ENCODE measurements around the gene NET1. TPM values are rescaled to one million over a fixed set of nuclear protein-coding genes. Genes with fewer than 3 reads are reported as not detected.
"Not testable (repeated sequence)": the region's sequence is repeated elsewhere in the genome, so short reads cannot be mapped to it uniquely, and the experiment has no call there.

Gene NET1
- polyA plus RNA-seq (ENCODE audit: insufficient read length in 12 of 12): 100 to 1,000 TPM in 9 of 12 donors, 10 to 100 TPM in 2, not detected in 1; 85.1 to 139 (median 111) TPM
- long read RNA-seq, donor 1, transcript NET1-202 (10 exons, 3,253 nt): major isoform, 19 of 51 reads
- long read RNA-seq, donor 1, partial matches to known transcripts: 29 of 51 reads
- long read RNA-seq, donor 1, other reads (novel, unspliced or antisense): 0 of 51 reads
- long read RNA-seq, donor 2, transcript NET1-202 (10 exons, 3,253 nt): major isoform, 24 of 31 reads
- long read RNA-seq, donor 2, partial matches to known transcripts: 5 of 31 reads
- long read RNA-seq, donor 2, other reads (novel, unspliced or antisense): 0 of 31 reads
- long read RNA-seq, donor 3, transcript NET1-202 (10 exons, 3,253 nt): major isoform, 8 of 8 reads
- long read RNA-seq, donor 3, partial matches to known transcripts: 0 of 8 reads
- long read RNA-seq, donor 3, other reads (novel, unspliced or antisense): 0 of 8 reads
- long read RNA-seq, donor 4, transcript NET1-202 (10 exons, 3,253 nt): major isoform, 9 of 9 reads
- long read RNA-seq, donor 4, partial matches to known transcripts: 0 of 9 reads
- long read RNA-seq, donor 4, other reads (novel, unspliced or antisense): 0 of 9 reads
- long read RNA-seq, donor 5: 0 reads
- long read RNA-seq, donor 6, transcript NET1-202 (10 exons, 3,253 nt): major isoform, 9 of 9 reads
- long read RNA-seq, donor 6, partial matches to known transcripts: 0 of 9 reads
- long read RNA-seq, donor 6, other reads (novel, unspliced or antisense): 0 of 9 reads
- long read RNA-seq, donor 7, transcript NET1-202 (10 exons, 3,253 nt): major isoform, 5 of 6 reads
- long read RNA-seq, donor 7, partial matches to known transcripts: 0 of 6 reads
- long read RNA-seq, donor 7, other reads (novel, unspliced or antisense): 0 of 6 reads
- long read RNA-seq, donor 8, transcript NET1-202 (10 exons, 3,253 nt): major isoform, 14 of 34 reads
- long read RNA-seq, donor 8, partial matches to known transcripts: 18 of 34 reads
- long read RNA-seq, donor 8, other reads (novel, unspliced or antisense): 0 of 34 reads
- long read RNA-seq, donor 9, transcript NET1-202 (10 exons, 3,253 nt): major isoform, 9 of 11 reads
- long read RNA-seq, donor 9, partial matches to known transcripts: 0 of 11 reads
- long read RNA-seq, donor 9, other reads (novel, unspliced or antisense): 0 of 11 reads
- long read RNA-seq, donor 10, transcript NET1-202 (10 exons, 3,253 nt): major isoform, 25 of 91 reads
- long read RNA-seq, donor 10, partial matches to known transcripts: 66 of 91 reads
- long read RNA-seq, donor 10, other reads (novel, unspliced or antisense): 0 of 91 reads
- long read RNA-seq, donor 11, transcript NET1-202 (10 exons, 3,253 nt): major isoform, 20 of 21 reads
- long read RNA-seq, donor 11, partial matches to known transcripts: 0 of 21 reads
- long read RNA-seq, donor 11, other reads (novel, unspliced or antisense): 0 of 21 reads

GRCh38 chr10:5412277-5412941 lies at the start of gene NET1:
NET1 (plus strand) TSS chr10:5412557; CDS start chr10:5412693, 136 bp downstream.
- DNase-seq: peak; percentile 87

GRCh38 chr10:5362873-5363272 lies 49.5 kb upstream of the NET1 start:
- DNase-seq: no peak

GRCh38 chr10:5364374-5364773 lies 48.0 kb upstream of the NET1 start:
- DNase-seq: no peak

- no peak for DNase-seq
These were observed 47.4 kb upstream of the NET1 start, which contains the start of gene UCN3 for GRCh38 chr10:5364890-5365338. UCN3 (plus strand) TSS chr10:5364966; CDS start chr10:5373721, 8,755 bp downstream.

DNA sequence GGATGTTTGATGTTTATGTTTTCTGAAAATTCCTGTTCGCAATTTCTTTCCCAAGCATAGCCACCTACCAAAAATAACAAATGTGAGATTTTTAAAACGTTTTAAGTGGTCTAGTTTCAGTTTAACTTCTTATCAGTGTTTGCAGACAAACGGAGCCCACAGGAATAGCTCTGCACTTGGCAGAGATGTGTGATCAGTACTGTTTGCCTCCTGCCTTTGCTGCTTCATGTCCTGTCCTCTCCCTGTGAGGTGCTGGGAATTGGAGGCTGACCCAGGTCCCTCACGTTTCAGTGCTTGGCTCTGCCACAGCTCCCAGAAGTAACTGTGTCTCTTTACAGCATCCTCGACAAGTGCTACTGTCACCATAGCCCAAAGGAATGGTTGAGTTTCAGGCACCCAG lies 46.4 kb upstream of the NET1 start:
- no peak for DNase-seq

DNA sequence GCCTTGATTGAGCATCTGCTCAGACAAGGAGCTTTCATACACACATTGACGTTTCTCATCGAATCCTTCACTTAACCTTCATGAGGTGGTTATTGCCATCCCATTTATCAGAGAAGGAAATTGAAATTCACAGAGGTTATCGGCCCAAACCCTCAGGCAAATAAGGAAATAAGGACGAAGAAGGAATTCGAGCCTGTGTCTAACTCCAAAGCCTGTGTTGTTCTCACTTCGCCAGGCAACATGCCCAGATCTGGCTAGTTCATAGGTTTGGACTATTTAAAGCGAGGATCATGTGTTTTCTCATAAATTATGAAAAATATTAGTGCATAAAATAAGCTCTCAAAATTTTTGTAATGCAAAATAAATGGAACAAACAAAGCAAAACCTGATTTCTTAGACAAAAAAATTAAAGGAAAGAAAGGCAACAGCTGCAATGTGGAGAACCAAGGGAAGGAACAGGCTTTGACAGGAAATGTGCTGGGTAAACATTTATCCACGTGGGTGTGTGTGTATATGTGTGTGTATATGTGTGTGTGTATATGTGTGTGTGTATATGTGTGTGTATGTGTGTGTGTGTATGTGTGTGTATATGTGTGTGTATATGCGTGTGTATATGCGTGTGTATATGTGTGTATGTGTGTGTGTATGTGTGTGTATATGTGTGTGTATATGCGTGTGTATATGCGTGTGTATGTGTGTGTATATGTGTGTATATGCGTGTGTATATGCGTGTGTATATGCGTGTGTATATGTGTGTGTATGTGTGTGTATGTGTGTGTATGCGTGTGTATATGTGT lies 42.8 kb upstream of the NET1 start:
- no peak for DNase-seq

DNA sequence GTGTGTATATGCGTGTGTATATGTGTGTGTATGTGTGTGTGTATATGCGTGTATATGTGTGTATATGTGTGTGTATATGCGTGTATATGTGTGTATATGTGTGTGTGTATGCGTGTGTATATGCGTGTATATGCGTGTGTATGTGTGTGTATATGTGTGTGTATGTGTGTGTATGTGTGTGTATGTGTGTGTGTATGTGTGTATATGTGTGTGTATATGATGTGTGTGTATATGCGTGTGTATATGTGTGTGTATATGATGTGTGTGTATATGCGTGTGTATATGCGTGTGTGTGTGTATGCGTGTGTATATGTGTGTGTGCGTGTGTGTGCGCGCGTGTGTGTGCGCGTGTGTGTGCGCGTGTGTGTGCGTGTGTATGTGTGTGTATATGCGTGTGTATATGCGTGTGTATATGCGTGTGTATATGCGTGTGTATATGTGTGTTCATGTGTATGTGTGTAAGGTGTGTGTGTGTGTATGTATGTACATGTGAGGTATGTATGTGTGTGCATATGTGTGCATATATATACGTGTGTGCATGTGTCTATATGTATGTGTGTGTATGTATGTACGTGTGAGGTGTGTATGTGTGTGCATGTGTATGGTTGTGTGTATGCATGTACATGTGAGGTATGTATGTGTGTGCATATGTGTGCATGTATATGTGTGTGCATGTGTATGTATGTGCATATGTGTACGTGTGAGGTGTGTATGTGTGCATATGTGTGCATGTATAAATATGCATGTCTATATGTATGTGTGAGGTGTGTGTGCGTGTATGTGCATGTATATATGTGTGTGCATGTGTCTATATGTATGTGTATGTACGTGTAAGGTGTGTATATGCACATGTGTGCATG lies 41.6 kb upstream of the NET1 start:
- no peak for DNase-seq

DNA sequence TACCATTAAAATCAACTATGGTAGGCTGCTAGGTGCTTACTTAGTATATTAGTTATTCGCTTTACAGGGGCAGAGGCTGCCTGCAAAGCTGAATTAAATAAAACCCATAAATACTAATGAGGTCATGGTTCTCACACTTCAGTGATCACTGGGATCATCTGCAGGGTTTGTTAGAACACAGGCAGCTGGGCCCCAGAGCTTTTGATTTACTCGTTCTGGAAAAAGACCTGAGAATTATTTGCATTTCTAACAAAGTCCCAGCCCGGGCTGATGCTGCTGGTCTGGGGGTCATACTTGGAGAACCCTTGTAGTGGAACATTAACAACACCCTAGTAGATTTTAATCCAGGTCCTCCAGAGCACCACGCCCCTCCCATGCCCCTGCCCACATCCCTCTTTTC lies 39.0 kb upstream of the NET1 start:
- DNase-seq: no peak

DNA sequence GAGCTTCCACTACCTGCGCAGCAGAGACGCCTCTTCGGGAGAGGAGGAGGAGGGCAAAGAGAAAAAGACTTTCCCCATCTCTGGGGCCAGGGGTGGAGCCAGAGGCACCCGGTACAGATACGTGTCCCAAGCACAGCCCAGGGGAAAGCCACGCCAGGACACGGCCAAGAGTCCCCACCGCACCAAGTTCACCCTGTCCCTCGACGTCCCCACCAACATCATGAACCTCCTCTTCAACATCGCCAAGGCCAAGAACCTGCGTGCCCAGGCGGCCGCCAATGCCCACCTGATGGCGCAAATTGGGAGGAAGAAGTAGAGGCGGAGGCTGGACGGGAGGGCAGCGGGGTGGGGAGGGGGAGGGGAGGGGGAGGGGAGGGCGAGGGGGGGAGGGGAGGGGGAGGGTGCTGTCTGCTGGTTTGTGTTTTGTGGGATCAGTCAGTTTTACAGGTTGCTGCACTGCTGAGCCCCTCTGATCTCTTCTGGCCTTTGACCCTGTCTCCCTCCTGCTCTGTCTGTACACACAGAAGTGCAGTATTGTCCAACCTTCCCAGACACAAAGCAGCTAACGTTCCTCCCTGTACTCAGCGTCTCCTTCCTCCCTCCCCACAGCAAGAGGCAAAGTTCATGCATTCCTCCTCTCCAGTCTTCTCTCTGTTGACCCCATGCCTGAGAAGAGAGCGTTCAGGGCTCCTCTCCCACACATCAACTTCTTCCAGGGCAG lies 38.3 kb upstream of the NET1 start:
- DNase-seq: no peak

- no peak for DNase-seq
These were observed 35.9 kb upstream of the NET1 start for GRCh38 chr10:5376450-5376849.

DNA sequence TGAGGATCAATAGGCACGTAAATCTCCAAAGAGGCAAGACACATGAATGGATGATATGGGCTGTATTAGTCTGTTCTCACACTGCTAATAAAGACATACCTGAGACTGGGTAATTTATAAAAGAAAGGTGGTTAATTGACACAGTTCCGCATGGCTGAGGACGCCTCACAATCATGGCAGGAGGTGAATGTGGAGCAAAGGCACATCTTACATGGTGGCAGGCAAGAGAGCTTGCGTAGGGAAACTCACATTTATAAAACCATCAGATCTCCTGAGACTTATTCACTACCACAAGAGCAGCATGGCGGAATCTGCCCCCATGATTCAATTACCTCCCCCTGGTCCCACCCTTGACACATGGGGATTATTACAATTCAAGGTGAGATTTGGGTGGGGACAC lies 33.2 kb upstream of the NET1 start:
- not testable (repeated sequence) for DNase-seq

DNA sequence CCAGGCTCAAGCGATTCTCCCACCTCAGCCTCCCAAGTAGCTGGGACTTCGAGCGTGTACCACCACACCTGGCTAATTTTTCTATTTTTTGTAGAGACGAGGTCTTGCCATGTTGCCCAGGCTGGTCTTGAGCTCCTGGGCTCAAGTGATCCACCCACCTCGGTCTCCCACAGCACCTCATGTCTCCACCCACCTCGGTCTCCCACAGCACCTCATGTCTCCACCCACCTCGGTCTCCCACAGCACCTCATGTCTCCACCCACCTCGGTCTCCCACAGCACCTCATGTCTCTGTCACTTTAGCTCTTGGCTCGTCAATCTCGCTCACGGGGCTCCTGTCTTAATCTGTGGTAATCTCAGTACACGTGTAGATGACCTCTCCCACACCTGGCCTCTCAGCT lies 32.0 kb upstream of the NET1 start:
- not testable (repeated sequence) for DNase-seq

DNA sequence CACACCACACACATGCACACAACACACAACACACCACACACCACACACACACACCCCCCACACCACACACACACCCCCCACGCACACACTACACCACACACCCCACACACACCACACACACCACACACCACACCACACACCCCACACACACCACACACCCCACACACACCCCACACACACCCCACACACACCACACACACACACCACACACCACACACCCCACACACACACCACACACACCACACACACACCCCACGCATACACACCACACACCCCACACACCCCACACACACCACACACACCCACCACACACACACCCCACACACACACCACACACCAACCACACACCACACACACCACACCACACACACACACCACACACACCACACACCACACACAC lies 31.2 kb upstream of the NET1 start:
- DNase-seq: no peak

GRCh38 chr10:5385224-5385623 lies 27.1 kb upstream of the NET1 start:
- no peak for DNase-seq

DNA sequence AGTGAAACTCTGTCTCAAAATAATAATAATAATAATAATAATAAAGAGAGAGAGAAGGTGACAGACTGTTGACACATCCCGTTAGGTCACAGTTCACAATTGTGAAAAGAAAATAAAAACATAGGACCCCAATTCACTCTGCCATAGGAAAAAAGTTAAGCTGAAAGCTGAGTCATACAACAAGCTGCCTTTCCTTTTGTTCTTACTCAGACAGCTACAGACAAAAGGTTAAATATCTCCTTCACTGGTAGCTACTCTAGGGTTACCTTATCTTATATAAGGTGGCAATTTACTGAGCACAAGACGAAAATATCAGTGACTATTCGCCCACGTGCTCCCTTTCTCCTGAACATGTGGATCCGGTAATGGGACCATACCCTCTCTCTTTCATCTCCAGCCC lies 25.2 kb upstream of the NET1 start:
- DNase-seq: no peak

DNA sequence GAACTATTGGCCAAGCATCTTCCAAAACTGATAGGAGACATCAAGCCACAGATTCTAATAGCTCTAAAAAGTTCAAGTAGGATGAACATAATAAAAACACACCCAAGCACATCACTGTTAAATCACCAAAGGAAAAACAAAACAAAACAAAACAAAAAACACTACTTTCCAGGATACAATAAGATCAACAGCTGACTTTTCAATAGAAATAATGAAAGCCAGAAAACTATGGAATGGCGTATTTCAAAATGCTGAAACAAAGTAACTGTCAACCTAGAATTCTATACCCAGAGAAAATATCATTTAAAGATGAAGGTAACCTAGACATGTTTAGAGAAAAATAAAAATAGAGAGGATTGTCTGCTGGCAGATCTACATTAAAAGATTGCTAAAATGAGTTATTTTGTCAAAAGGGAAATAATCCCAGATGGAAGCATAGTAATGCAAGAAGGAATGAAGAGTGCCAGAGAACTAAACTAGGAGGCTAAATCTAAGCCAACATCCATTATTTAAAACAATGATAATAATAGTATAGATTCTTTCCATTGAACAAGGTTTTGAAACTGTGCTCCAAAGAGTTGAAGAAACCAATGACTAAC lies 21.7 kb upstream of the NET1 start:
- DNase-seq: no peak

- DNase-seq: no peak
These were observed 20.6 kb upstream of the NET1 start for GRCh38 chr10:5391790-5392189.

DNA sequence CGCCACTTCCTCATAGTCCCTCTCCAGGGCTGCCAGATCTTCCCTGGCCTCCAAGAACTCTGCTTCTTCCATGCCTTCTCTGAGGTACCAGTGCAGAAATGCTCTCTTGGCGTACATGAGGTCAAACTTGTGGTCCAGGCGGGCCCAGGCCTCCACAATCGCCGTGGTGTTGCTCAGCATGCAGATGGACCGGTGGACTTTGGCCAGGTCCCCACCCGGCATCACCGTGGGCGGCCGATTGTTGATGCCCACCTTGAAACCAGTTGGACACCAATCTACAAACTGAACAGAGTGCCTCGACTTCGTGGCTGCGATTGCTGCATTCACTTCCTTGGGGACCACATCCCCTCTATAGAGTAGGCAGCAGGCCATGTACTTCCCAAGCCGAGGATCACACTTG lies 18.8 kb upstream of the NET1 start:
- no peak for DNase-seq

All from muscle of arm (tissue), 14 donors.